Spleen (tissue), 11 donors: ENCODE data around the gene PNMA1. TPM values are rescaled to one million over a fixed set of nuclear protein-coding genes. Genes with fewer than 3 reads are reported as not detected.

Experiments
- DNase-seq: peaks from one replicate; pipeline ENCODE4 v3.0.0-alpha.2; 2020
- H3K27ac ChIP-seq, 8 donors: fragments of 200-600 bp; sonication (generic) in 7 of 8; 1 replicate in 4 of 8; 2 replicates in 4 of 8; pipeline versions ENCODE4 v1.5.0 to v1.8.0; 2016 to 2021; ENCODE audit warnings: inconsistent platforms in 4 of 8, mild to moderate bottlenecking in 4 of 8, moderate library complexity in 1 of 8
- H3K27me3 ChIP-seq, 7 donors: fragments of 200-600 bp; sonication (generic) in 6 of 7; replicated peaks in 1 of 7; 1 replicate in 4 of 7; 2 replicates in 3 of 7; pipeline versions ENCODE4 v1.5.0 to v1.8.0; 2016 to 2021; ENCODE audit warnings: inconsistent platforms in 3 of 7, mild to moderate bottlenecking in 1 of 7
- H3K36me3 ChIP-seq, 6 donors: fragments of 200-600 bp; sonication (generic) in 5 of 6; 1 replicate in 4 of 6; 2 replicates in 2 of 6; pipeline versions ENCODE4 v1.5.0 to v1.8.0; 2016 to 2021; ENCODE audit warnings: inconsistent platforms in 2 of 6
- H3K4me1 ChIP-seq, 6 donors: fragments of 200-600 bp; sonication (generic) in 5 of 6; 1 replicate in 3 of 6; 2 replicates in 3 of 6; pipeline versions ENCODE4 v1.5.0 to v1.8.0; 2016 to 2021; ENCODE audit warnings: inconsistent platforms in 3 of 6
- H3K4me3 ChIP-seq, 8 donors: fragments of 200-600 bp; sonication (generic) in 7 of 8; 1 replicate in 4 of 8; 2 replicates in 4 of 8; pipeline versions ENCODE4 v1.5.0 to v1.8.0; 2016 to 2021; ENCODE audit warnings: inconsistent platforms in 4 of 8, mild to moderate bottlenecking in 4 of 8, moderate library complexity in 2 of 8
- H3K9me3 ChIP-seq, 8 donors: fragments of 200-600 bp; sonication (generic) in 7 of 8; 1 replicate in 4 of 8; 2 replicates in 4 of 8; pipeline versions ENCODE4 v1.5.0 to v1.8.0; 2016 to 2021; ENCODE audit warnings: inconsistent platforms in 4 of 8
- POLR2A ChIP-seq, 3 donors: fragments of 450-650 bp; IDR thresholded peaks; one replicate each; pipeline ENCODE4 v1.5.1; 2017; ENCODE audit warnings: antibody characterized with exemption in 3 of 3, mild to moderate bottlenecking in 1 of 3
- POLR2AphosphoS5 ChIP-seq, 3 donors: sonication (generic); formaldehyde crosslinking; IDR thresholded peaks; one replicate each; pipeline ENCODE4 v1.5.1; 2017; ENCODE audit warnings: antibody characterized with exemption in 3 of 3
- WGBS, 5 donors: extraction: QIAGEN DNeasy Blood & Tissue Kit in 3 of 5; methylation state at CpG; one replicate each; pipeline versions ENCODE4 v1.1.5 to v1.1.7; 2013 to 2018; 5-methylcytosine and 5-hydroxymethylcytosine counted together
- intact Hi-C: fragments of 100-400 bp; cut with DNase I; formaldehyde crosslinking; loops from one replicate; pipeline ENCODE4 v1.15.0; 2023; ENCODE audit warnings: low total_unique reads
- polyA plus RNA-seq, 3 donors: library from polyadenylated mRNA; stranded (reverse); fragments of 200-250 nt; gene quantifications; one replicate each; pipeline ENCODE4 v1.2.1, GENCODE V29; 2013
- total RNA-seq, 7 donors: library from RNA; depleted of rRNA in 3 of 7; stranded (reverse); fragments of >200 nt in 3 of 7; fragmentation: NEBNext Ultra II Directional in 4 of 7; extraction: Animal tissue kit (Norgen Biotek cat#: 25700) in 4 of 7; gene quantifications; one replicate each; pipeline versions ENCODE4 v1.1.0 to v1.2.1, GENCODE V29; 2016 to 2021
- TF ChIP-seq, protein P1 (sequence below), 11 experiments: fragments of 200-600 bp in 7 of 11; fragments of 450-650 bp in 4 of 11; sonication (generic) in 4 of 11; IDR thresholded peaks in 8 of 11; conservative IDR thresholded peaks in 3 of 11; 1 replicate in 7 of 11; 2 replicates in 4 of 11; pipeline versions ENCODE4 v1.4.0 to v1.8.0; 2016 to 2021; ENCODE audit warnings: antibody characterized with exemption in 11 of 11, inconsistent platforms in 4 of 11, mild to moderate bottlenecking in 1 of 11
- donor health status: healthy with polysubstance abuse.
- donor health status: DM: no; HTN: no; CAD: no; lungs with moderate emphysema.
- donor health status: DM: no; HTN: no; CAD: no.
- donor health status: Bipolar disorder and iron deficiency.
- donor health status: healthy.
- donor health status: DM: no; HTN: no; CAD: no.
- donor health status: DM: yes; HTN: yes; CAD: no.

The PNMA1 gene
- total and polyA plus RNA-seq, 10 donors, result 13.1 to 31.8 (median 22.2) TPM

DNA sequence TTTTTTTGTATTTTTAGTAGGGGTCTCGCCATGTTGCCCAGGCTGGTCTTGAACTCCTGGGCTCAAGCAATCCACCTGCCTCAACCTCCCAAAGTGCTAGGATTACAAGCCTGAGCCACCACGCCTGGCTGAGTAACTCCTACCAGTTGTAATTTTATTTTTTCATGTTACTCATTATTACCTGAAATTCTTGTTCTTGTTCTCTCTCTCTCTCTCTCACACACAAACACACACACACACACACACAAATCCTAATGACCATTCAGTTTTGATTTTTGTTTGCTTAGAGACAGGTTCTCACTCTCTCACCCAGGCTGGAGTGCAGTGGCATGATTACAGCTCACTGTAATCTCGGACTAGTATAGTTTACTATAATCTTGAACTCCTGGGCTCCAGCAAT lies 39.2 kb downstream of the PNMA1 start:
- Histone ChIP-seq H3K27me3 (no peaks in the 10 kb centered on the region), H3K27ac (no peak overlapping the region), H3K4me3 (no peak overlapping the region), H3K4me1 (no peaks in the 10 kb centered on the region), H3K9me3 (no peaks in the 10 kb centered on the region), H3K36me3 (peaks cover 0 to 18% (median 0%) of the 10 kb centered on the region in 6 donors)
- intact Hi-C loops, result no loop called here
- DNase-seq, result no peak
- WGBS, 5 donors, result 93 to 99% (median 95%) methylated on average over 3 of the region's 3 CpGs
- no peak for TF ChIP-seq POLR2AphosphoS5 (IDR thresholded peaks at IDR 0.05)
- TF ChIP-seq, protein P1, sequence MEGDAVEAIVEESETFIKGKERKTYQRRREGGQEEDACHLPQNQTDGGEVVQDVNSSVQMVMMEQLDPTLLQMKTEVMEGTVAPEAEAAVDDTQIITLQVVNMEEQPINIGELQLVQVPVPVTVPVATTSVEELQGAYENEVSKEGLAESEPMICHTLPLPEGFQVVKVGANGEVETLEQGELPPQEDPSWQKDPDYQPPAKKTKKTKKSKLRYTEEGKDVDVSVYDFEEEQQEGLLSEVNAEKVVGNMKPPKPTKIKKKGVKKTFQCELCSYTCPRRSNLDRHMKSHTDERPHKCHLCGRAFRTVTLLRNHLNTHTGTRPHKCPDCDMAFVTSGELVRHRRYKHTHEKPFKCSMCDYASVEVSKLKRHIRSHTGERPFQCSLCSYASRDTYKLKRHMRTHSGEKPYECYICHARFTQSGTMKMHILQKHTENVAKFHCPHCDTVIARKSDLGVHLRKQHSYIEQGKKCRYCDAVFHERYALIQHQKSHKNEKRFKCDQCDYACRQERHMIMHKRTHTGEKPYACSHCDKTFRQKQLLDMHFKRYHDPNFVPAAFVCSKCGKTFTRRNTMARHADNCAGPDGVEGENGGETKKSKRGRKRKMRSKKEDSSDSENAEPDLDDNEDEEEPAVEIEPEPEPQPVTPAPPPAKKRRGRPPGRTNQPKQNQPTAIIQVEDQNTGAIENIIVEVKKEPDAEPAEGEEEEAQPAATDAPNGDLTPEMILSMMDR (IDR thresholded peaks at IDR 0.05 in 8 of 11, conservative IDR thresholded peaks at IDR 0.05 in 3 of 11), result no peak
- TF ChIP-seq POLR2A (IDR thresholded peaks at IDR 0.05), result no peak

DNA sequence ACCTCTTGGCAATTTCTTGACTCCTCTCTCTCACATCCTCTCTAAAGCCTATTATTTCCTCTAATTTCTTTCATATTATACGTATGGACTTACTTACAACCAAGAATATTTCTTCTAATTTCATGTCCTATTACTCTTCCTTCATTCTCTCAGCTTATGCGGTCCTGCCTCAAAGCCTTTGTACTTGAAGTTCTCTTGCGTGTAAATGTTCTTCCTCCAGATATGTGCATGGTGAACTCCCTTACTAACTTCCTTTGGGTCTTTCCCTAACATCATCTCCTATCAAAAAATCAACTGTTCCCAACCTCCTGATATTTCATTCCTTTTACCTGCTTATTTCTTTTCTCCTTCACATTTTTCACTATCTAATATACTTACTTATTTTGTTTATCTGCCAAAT lies 46.3 kb downstream of the PNMA1 start:
- 88 to 95% (median 89%) methylated on average over 3 of the region's 3 CpGs for WGBS, 5 donors
- TF ChIP-seq POLR2A (IDR thresholded peaks at IDR 0.05), result no peak
- Histone ChIP-seq H3K9me3 (no peaks in the 10 kb centered on the region), H3K4me1 (no peaks in the 10 kb centered on the region), H3K36me3 (peaks cover 0 to 16% (median 0%) of the 10 kb centered on the region in 6 donors), H3K27ac (no peak overlapping the region), H3K27me3 (no peaks in the 10 kb centered on the region), H3K4me3 (no peak overlapping the region)
- intact Hi-C loops, result no loop called here
- no peak for DNase-seq

DNA sequence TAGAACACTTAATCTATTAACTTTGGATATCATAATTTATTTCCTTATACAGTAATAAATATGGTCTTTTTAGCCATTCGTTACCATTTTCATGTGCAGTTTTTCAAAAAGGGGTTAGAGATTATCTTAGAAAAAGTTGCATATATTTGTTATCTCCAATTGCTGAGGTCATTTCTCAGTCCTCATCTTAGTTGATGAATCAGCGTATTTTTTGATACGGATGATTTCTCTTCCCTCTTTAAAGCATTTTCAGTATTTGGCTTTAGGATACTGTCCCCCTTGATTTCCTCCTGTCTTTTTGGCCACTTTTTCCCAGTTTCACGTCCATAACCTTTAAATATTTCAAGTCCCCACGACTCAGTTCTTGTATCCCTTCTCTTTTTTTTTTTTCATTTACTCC lies 47.6 kb downstream of the PNMA1 start:
- intact Hi-C loops, result no loop called here
- H3K27ac ChIP-seq, result no peak overlapping the region
- H3K36me3 ChIP-seq, result peaks cover 0 to 15% (median 0%) of the 10 kb centered on the region in 6 donors
- H3K4me1 ChIP-seq, result no peaks in the 10 kb centered on the region
- no peaks in the 10 kb centered on the region for H3K27me3 ChIP-seq
- no peaks in the 10 kb centered on the region for H3K9me3 ChIP-seq
- 81 to 92% (median 86%) methylated on average over 5 of the region's 5 CpGs for WGBS, 5 donors
- H3K4me3 ChIP-seq, result no peak overlapping the region
- DNase-seq, result no peak
- TF ChIP-seq POLR2A (IDR thresholded peaks at IDR 0.05) (no peak), POLR2AphosphoS5 (IDR thresholded peaks at IDR 0.05) (no peak)
- TF ChIP-seq, protein P1 (IDR thresholded peaks at IDR 0.05 in 8 of 11, conservative IDR thresholded peaks at IDR 0.05 in 3 of 11), result no peak

DNA sequence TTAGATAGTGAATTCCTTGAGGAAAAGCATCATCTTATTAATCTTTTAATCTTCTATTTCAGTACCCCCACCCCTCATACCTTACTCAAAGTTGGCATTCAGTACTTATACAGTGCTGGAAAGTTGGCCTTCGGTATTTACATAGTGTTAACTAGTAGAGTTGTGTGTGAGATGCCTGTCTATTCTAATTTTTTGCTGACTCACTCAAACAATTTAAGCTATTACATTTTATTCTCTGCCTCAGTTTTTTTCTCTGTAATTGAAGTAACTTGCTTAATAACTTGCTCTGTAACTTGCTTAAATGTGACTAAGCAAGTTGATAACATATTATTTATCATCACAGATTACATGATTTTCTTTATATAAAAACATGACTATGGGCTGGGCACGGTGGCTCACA lies 49.1 kb downstream of the PNMA1 start:
- TF ChIP-seq POLR2AphosphoS5 (IDR thresholded peaks at IDR 0.05) (no peak), POLR2A (IDR thresholded peaks at IDR 0.05) (no peak)
- TF ChIP-seq, protein P1 (IDR thresholded peaks at IDR 0.05 in 8 of 11, conservative IDR thresholded peaks at IDR 0.05 in 3 of 11), result no peak
- no peaks in the 10 kb centered on the region for H3K27me3 ChIP-seq
- no peaks in the 10 kb centered on the region for H3K4me1 ChIP-seq
- no peak overlapping the region for H3K27ac ChIP-seq
- no peaks in the 10 kb centered on the region for H3K9me3 ChIP-seq
- WGBS, 5 donors, result 94 to 98% (median 97%) methylated on average over 2 of the region's 2 CpGs
- H3K36me3 ChIP-seq, result peaks cover 0 to 22% (median 0%) of the 10 kb centered on the region in 6 donors
- no peak overlapping the region for H3K4me3 ChIP-seq
- intact Hi-C loops, result no loop called here
- DNase-seq, result no peak
